Ascending aorta (tissue), 2 donors: Measurements from ENCODE around the gene GOLGA6C. TPM values are rescaled to one million over a fixed set of nuclear protein-coding genes. Genes with fewer than 3 reads are reported as not detected.

Experiments used
- DNase-seq, 2 donors: peaks; one replicate each; pipeline ENCODE4 v3.0.0-alpha.2; 2019; ENCODE audit warnings: low spot score in 2 of 2
- H3K27ac ChIP-seq, 2 donors: fragments of 200-600 bp; sonication (generic); one replicate each; pipeline ENCODE4 v1.5.1; 2016 to 2017; ENCODE audit warnings: mild to moderate bottlenecking in 1 of 2
- H3K27me3 ChIP-seq: fragments of 200-600 bp; sonication (generic); one replicate; pipeline ENCODE4 v1.5.1; 2017
- H3K36me3 ChIP-seq, 2 donors: fragments of 200-600 bp; sonication (generic); one replicate each; pipeline ENCODE4 v1.5.1; 2016
- H3K4me1 ChIP-seq, 2 donors: fragments of 200-600 bp; sonication (generic); one replicate each; pipeline ENCODE4 v1.5.1; 2016 to 2017; ENCODE audit warnings: mild to moderate bottlenecking in 1 of 2
- H3K4me3 ChIP-seq, 2 donors: fragments of 200-600 bp; sonication (generic); one replicate each; pipeline ENCODE4 v1.5.1; 2016 to 2017; ENCODE audit warnings: mild to moderate bottlenecking in 1 of 2
- H3K9me3 ChIP-seq, 2 donors: fragments of 200-600 bp; sonication (generic); one replicate each; pipeline ENCODE4 v1.5.1; 2016
- intact Hi-C: fragments of 100-400 bp; cut with DNase I; formaldehyde crosslinking; loops from one replicate; pipeline ENCODE4 v1.15.1; 2023
- total RNA-seq: library from RNA; depleted of rRNA; stranded (reverse); fragments of >200 nt; gene quantifications from one replicate; pipeline ENCODE4 v1.1.0, GENCODE V29; 2016
- TF ChIP-seq, protein P1 (sequence below), 3 experiments: fragments of 200-600 bp in 2 of 3; fragments of 450-650 bp in 1 of 3; sonication (generic) in 2 of 3; IDR thresholded peaks; one replicate each; pipeline ENCODE4 v1.5.1; 2016 to 2019; ENCODE audit warnings: antibody characterized with exemption in 3 of 3, mild to moderate bottlenecking in 1 of 3, moderate library complexity in 1 of 3

Gene GOLGA6C
- total RNA-seq, 1 donor from 2014 or later: not detected

DNA sequence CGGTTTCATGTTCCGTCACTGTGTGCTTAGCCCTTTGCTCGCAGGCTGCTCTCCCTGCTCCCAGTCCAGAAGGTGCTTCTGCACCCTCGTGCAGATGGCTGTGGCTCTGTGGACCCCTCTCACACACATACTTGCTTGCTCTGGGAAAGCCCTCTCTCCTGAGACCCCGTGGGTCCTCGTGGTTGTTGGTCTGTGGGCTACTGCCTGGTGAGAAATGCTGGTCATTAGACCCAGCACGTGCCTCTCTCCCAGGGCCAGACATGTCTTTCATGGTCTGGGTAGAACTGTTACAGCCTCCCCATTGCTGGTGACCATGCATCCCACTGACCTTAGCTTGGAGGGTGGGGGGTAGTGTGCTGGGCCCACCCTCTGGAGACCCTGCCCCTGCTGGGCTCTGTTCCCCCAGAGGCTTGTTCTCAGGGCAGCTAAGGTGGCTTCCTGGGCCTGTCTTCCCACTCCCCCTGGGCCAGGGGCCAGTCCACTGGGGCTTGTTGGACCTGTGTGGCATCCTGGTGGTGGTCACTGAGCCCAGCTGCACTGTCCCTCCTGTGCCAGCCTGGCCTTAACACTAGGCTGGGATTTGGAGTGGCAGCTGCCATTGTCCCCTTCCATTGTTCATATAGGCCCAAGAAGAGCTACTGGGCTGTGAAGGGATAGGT lies 45.8 kb upstream of the GOLGA6C start:
- Histone ChIP-seq H3K4me1 (peaks cover 13 to 16% of the 10 kb centered on the region in 2 donors), H3K4me3 (no peak overlapping the region), H3K9me3 (no peaks in the 10 kb centered on the region), H3K27me3 (no peaks in the 10 kb centered on the region), H3K36me3 (peaks cover 61 to 62% of the 10 kb centered on the region in 2 donors), H3K27ac (no peak overlapping the region)
- intact Hi-C loops: no loop called here
- TF ChIP-seq, protein P1, sequence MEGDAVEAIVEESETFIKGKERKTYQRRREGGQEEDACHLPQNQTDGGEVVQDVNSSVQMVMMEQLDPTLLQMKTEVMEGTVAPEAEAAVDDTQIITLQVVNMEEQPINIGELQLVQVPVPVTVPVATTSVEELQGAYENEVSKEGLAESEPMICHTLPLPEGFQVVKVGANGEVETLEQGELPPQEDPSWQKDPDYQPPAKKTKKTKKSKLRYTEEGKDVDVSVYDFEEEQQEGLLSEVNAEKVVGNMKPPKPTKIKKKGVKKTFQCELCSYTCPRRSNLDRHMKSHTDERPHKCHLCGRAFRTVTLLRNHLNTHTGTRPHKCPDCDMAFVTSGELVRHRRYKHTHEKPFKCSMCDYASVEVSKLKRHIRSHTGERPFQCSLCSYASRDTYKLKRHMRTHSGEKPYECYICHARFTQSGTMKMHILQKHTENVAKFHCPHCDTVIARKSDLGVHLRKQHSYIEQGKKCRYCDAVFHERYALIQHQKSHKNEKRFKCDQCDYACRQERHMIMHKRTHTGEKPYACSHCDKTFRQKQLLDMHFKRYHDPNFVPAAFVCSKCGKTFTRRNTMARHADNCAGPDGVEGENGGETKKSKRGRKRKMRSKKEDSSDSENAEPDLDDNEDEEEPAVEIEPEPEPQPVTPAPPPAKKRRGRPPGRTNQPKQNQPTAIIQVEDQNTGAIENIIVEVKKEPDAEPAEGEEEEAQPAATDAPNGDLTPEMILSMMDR (IDR thresholded peaks at IDR 0.05): no peak
- no peak for DNase-seq

DNA sequence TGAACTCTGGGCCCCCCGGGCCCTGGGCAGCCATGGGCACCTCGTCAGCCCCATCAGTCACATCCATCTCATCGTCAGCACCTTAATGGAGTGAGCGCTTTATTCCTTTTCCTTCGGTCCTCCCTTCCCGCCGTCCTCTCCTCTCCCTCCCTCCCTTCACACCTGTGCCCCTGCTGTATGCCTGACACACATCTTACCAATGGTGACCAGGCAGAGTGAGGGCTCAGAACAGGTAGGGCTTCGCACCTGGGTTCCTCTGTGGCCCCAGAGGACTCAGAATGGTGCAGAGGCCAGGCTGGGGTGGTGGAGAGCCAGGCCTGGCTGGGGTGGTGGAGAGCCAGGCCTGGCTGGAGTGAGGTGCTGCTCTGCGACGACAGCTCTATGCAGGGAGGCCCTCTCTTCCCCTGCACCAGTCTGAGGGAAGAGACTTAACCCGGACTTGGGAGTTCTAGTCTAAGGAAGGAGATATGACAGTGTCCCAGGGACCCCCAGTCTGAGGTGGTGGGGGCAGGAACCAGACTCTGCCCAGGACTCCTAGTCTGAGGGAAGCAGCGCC lies 44.8 kb upstream of the GOLGA6C start:
- H3K36me3 ChIP-seq: peaks cover 52% of the 10 kb centered on the region in 2 donors
- H3K27me3 ChIP-seq: no peaks in the 10 kb centered on the region
- no peak overlapping the region for H3K4me3 ChIP-seq
- TF ChIP-seq, protein P1 (IDR thresholded peaks at IDR 0.05): no peak
- no peak overlapping the region for H3K27ac ChIP-seq
- peaks cover 5 to 7% of the 10 kb centered on the region in 2 donors for H3K4me1 ChIP-seq
- DNase-seq: no peak
- H3K9me3 ChIP-seq: no peaks in the 10 kb centered on the region
- intact Hi-C loops: no loop called here

DNA sequence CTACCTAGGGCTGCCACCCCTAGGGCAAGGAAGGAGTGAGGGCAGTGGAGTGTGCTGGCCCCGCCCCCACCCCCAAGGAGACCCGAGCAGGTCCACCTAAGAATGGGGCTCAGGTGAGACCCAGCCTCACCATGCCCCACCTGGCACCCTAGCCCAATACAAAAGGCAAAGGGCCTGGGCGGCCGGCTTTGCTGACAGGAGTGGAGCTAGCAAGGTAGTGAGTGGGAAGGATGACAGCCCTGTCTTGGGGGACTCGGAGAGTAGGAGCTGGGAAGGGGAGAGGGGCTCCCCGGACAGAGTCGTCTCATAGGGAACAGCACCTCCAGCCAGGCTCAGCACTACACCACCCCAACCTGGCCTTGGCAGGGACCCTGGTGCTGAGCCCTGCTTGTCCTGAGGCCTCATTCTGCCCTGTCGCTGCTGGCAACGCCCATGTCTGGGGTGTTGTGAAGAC lies 44.3 kb upstream of the GOLGA6C start:
- Histone ChIP-seq H3K4me3 (no peak overlapping the region), H3K27me3 (no peaks in the 10 kb centered on the region), H3K27ac (no peak overlapping the region), H3K36me3 (peaks cover 47% of the 10 kb centered on the region in 2 donors), H3K9me3 (no peaks in the 10 kb centered on the region), H3K4me1 (peaks cover 0 to 2% of the 10 kb centered on the region in 2 donors)
- intact Hi-C loops: no loop called here
- no peak for DNase-seq
- TF ChIP-seq, protein P1 (IDR thresholded peaks at IDR 0.05): no peak

DNA sequence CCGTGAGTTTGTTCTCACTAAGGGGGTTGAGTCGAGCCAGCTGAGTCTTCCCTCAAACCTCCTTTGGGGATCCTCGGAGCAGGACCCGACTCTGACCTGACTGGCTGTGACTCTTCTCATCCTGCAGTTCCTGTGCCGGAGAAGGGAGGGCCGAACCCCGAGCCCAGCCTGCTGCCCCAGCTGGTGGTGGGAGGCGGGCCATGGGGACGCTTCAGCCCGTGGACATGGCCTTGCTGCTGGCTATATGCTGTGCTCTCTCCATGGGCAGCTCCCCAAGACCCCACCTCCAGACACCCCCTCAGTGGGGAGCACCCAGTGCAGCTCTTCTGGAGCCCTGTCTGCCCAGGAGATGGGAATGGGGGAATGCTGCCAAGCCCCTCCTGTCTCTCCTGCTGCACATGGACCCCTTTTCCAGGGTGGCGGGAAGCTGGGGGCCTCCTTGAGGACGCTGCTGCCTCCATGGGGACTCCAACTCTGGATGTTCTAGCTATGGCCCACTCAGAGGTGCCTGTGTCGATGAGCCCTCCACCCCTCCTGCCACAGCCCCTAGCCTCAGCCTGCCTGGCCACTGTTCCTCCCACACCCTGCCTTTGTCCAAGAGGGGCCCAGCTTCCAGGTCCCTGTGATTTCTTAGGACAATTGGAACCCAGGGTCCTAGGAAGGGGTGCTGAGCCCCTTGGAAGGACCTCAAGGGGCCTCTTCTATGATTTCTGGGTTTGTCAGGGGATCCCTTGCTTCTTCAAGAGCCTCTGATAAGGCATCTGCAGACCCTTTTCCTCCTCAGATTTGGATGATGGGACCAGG lies 43.6 kb upstream of the GOLGA6C start:
- TF ChIP-seq, protein P1 (IDR thresholded peaks at IDR 0.05): no peak
- intact Hi-C loops: no loop called here
- no peak for DNase-seq
- Histone ChIP-seq H3K36me3 (peaks cover 40% of the 10 kb centered on the region in 2 donors), H3K9me3 (no peaks in the 10 kb centered on the region), H3K27me3 (no peaks in the 10 kb centered on the region), H3K4me3 (no peak overlapping the region), H3K27ac (no peak overlapping the region), H3K4me1 (no peaks in the 10 kb centered on the region)

DNA sequence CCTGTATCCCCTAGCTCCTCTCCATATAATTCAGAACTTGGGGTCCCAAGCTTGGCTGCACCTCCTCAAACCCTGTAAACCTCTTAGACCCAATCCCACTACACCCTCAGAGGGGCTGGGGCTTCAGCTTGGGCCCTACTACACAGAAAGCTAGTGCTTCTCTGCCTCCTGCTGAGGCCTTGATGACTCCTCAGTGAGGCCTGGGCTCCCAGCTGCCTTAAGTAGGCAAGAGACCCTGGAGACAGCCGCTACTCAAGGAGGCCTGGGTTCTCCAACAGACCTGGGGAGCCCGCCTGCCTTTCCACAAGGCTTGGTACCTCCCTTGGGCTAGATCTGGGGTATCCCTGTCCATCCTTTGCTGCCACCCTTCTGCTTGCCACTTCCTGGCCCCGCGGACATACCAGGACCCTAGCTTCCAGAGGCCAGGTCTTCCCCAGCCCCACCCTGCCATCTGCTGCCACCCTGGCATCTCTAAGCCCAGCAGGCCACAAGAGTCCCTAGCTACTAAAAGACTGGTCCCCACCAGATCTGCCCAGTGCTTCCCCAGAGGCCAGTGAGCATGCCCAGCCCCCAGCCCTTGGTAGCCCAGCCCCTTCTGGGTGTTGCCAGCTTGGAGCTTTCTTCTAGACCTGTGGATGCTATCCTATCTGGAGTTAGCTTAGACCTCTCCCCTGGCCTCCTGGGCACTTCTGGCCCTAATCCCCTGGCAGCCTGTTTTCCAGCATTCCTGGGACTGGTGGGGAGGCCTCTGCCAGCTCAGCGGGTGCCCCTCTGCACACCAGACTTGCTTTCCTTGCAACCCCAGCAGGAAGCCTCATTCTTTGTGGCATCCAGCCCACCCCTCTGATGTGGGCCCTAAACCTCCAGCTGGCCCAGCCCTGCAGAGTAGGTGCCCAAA lies 42.8 kb upstream of the GOLGA6C start:
- no peak overlapping the region for H3K4me3 ChIP-seq
- no peak for DNase-seq
- H3K36me3 ChIP-seq: peaks cover 33 to 36% of the 10 kb centered on the region in 2 donors
- H3K27me3 ChIP-seq: no peaks in the 10 kb centered on the region
- TF ChIP-seq, protein P1 (IDR thresholded peaks at IDR 0.05): no peak
- H3K27ac ChIP-seq: no peak overlapping the region
- intact Hi-C loops: no loop called here
- H3K4me1 ChIP-seq: no peaks in the 10 kb centered on the region
- H3K9me3 ChIP-seq: no peaks in the 10 kb centered on the region
